ENCODE results near the gene PDE8B.
A peak's percentile ranks its signal among the peaks of the same experiment; 100 is the strongest.

The PDE8B gene

GRCh38 chr5:77232574-77233358 lies 22.3 kb downstream of the PDE8B start:
- FAIRE-seq, result no peak

GRCh38 chr5:77235846-77236721 lies 25.6 kb downstream of the PDE8B start:
- FAIRE-seq, result no peak

GRCh38 chr5:77239126-77239741 lies 28.8 kb downstream of the PDE8B start:
- FAIRE-seq, result peak; percentile 13

- no peak for FAIRE-seq
These were observed 31.0 kb downstream of the PDE8B start for GRCh38 chr5:77241444-77241843.

GRCh38 chr5:77249475-77249874 lies 39.0 kb downstream of the PDE8B start:
- FAIRE-seq, result no peak

GRCh38 chr5:77250021-77250420 lies 39.5 kb downstream of the PDE8B start:
- no peak for FAIRE-seq

- no peak for FAIRE-seq
These were observed 41.4 kb downstream of the PDE8B start for GRCh38 chr5:77251921-77252320.

- FAIRE-seq, result no peak
These were observed 45.1 kb downstream of the PDE8B start for GRCh38 chr5:77255617-77256016.

GRCh38 chr5:77256406-77256805 lies 45.9 kb downstream of the PDE8B start:
- no peak for FAIRE-seq

- no peak for FAIRE-seq
These were observed 48.2 kb downstream of the PDE8B start for GRCh38 chr5:77258652-77259051.

GRCh38 chr5:77259476-77259875 lies 49.0 kb downstream of the PDE8B start:
- FAIRE-seq, result no peak

GRCh38 chr5:77262697-77263096 lies 52.2 kb downstream of the PDE8B start:
- FAIRE-seq, result no peak

GRCh38 chr5:77266291-77266690 lies 55.8 kb downstream of the PDE8B start:
- no peak for FAIRE-seq

GRCh38 chr5:77267496-77267895 lies 57.0 kb downstream of the PDE8B start:
- no peak for FAIRE-seq

- FAIRE-seq, result no peak
These were observed 61.7 kb downstream of the PDE8B start for GRCh38 chr5:77272206-77272605.

GRCh38 chr5:77277759-77278158 lies 67.3 kb downstream of the PDE8B start:
- no peak for FAIRE-seq

- no peak for FAIRE-seq
These were observed 69.6 kb downstream of the PDE8B start for GRCh38 chr5:77280036-77280435.

GRCh38 chr5:77281969-77282336 lies 71.5 kb downstream of the PDE8B start:
- FAIRE-seq, result no peak

- no peak for FAIRE-seq
These were observed 72.0 kb downstream of the PDE8B start for GRCh38 chr5:77282337-77283027.

GRCh38 chr5:77285251-77285841 lies 74.9 kb downstream of the PDE8B start:
- no peak for FAIRE-seq

GRCh38 chr5:77292026-77292757 lies 81.7 kb downstream of the PDE8B start:
- no peak for FAIRE-seq

GRCh38 chr5:77294185-77294584 lies 83.7 kb downstream of the PDE8B start:
- no peak for FAIRE-seq
